ENCODE results near the gene HOXD9. TPM values are rescaled to one million over a fixed set of nuclear protein-coding genes. Genes with fewer than 3 reads are reported as not detected.

HOXD9 gene
- total RNA-seq, 2 experiments from 2014 or later: not detected

DNA sequence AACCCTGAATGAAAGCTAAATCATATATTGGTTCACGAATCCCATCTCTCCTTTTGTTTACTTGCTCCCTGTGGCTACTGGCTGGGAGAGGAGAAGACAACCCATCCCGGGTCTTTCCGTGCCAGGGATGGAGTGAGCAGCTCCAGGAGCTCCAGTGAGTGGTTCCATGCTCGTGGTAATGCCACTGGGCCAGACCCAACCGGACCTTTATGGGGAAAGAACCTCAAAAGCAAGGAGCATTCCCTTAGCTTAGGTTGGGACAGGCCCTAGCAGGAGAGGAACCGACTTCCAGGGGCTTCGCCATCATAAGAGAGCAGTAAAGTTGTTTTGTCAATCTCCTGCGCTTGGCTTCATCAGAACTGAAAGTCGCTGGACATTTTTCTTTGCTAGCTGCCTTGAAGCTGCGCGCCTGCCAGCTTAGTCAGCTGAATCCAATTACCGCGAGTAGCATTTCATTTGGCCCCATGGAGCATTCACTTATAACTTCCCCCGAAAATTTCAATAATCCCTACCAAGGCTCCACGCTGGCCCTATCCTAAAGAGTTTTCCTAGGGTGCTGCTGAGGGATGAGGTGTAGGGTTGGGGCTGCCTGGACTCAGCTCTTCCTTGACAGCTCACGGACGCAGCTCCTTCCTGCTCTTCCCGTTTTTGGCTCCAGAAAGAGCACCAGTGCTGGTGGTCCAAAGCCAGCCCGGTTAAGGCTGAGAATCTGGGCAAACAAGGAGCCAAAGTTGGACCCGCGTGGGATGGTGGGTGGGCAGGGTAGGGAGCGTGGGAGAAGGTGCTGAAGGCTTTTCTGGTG is 39.5 kb downstream of the HOXD9 start:
- Histone ChIP-seq H3K36me3 (ENCODE audit: insufficient read depth, low read length) (no peaks in the 10 kb centered on the region), H3K27ac (ENCODE audit: low read depth, low read length, poor library complexity, severe bottlenecking) (no peak overlapping the region), H2AFZ (ENCODE audit: low read length) (no peak overlapping the region), H3K4me2 (ENCODE audit: low read length) (no peak overlapping the region), H3K4me3 (ENCODE audit: low read depth, low read length, poor library complexity, severe bottlenecking) (no peak overlapping the region), H3K4me1 (ENCODE audit: insufficient read depth, low read length, poor library complexity, severe bottlenecking) (no peaks in the 10 kb centered on the region), H3K9me3 (ENCODE audit: low read length) (no peaks in the 10 kb centered on the region), H3K79me2 (ENCODE audit: insufficient read depth, low read depth, low read length) (no peaks in the 10 kb centered on the region), H3K9me2 (ENCODE audit: insufficient read depth, low read length) (no peaks in the 10 kb centered on the region), H4K20me1 (ENCODE audit: insufficient read depth, low read length) (no peaks in the 10 kb centered on the region)
- POLR2A ChIA-PET: interaction anchor here (0.6 kb wide), 1 partner anchor 160 kb away, joined by 3 read pairs; no protein-coding TSS in a partner anchor
- TF ChIP-seq, protein P1, sequence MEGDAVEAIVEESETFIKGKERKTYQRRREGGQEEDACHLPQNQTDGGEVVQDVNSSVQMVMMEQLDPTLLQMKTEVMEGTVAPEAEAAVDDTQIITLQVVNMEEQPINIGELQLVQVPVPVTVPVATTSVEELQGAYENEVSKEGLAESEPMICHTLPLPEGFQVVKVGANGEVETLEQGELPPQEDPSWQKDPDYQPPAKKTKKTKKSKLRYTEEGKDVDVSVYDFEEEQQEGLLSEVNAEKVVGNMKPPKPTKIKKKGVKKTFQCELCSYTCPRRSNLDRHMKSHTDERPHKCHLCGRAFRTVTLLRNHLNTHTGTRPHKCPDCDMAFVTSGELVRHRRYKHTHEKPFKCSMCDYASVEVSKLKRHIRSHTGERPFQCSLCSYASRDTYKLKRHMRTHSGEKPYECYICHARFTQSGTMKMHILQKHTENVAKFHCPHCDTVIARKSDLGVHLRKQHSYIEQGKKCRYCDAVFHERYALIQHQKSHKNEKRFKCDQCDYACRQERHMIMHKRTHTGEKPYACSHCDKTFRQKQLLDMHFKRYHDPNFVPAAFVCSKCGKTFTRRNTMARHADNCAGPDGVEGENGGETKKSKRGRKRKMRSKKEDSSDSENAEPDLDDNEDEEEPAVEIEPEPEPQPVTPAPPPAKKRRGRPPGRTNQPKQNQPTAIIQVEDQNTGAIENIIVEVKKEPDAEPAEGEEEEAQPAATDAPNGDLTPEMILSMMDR (conservative IDR thresholded peaks at IDR 0.05; ENCODE audit: low read length): no peak
- TF ChIP-seq EZH2phosphoT487 (IDR thresholded peaks at IDR 0.05; ENCODE audit: borderline replicate concordance, low read depth, low read length): no peak
- CTCF ChIA-PET (ENCODE audit: unreplicated experiment): interaction anchor here (1.0 kb wide), 1 partner anchor 35 kb away, joined by 3 read pairs; no protein-coding TSS in a partner anchor
- intact Hi-C loops (cut with micrococcal nuclease; ENCODE audit: unreplicated experiment): no loop called here
- no TSS peak for BruUV-seq (replicated peaks)
- no peak for DNase-seq (ENCODE audit: low spot score)

DNA sequence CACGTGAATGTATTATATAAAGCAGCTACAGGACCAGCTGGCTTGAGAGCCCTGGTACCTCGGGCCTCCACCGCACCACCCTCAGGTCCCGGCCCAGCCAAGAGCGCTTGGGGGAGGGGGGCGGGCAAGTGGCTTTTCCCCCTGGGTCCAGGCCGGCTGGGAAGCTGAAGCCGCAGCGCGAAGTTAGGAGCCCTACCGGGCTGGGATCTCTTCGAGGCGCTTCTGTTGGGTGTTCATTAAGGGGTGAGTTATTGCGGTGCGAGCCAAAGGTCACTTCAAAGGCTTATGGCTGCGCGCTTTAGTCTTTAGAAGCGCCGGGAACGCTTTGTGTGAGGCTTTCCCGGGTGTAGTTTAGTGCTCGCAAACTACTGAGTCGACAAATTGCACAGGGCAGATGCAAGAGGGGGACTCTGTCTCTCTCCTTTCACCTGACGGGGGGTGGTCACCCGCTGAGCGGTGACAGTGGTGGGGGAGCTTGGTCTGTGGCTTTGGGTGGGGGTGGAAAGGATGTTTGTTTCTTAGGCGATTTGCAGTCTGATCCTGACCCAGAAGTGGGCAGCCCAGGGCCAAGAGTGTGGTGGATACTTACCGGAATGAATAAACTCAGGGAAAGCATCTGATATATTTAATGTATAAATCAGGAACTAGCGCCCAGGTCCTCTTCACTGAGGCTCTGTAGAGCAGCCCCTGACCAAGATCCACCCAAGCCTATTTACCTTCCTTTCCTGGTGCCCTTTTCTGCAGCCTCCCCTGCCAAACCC is 40.6 kb downstream of the HOXD9 start:
- DNase-seq (ENCODE audit: low spot score): no peak
- no peaks in the 10 kb centered on the region for H3K9me3 ChIP-seq (ENCODE audit: low read length)
- no peak for TF ChIP-seq EZH2phosphoT487 (IDR thresholded peaks at IDR 0.05; ENCODE audit: borderline replicate concordance, low read depth, low read length)
- TF ChIP-seq, protein P1 (conservative IDR thresholded peaks at IDR 0.05; ENCODE audit: low read length): no peak
- H3K36me3 ChIP-seq (ENCODE audit: insufficient read depth, low read length): no peaks in the 10 kb centered on the region
- no peaks in the 10 kb centered on the region for H3K9me2 ChIP-seq (ENCODE audit: insufficient read depth, low read length)
- no peak overlapping the region for H3K27ac ChIP-seq (ENCODE audit: low read depth, low read length, poor library complexity, severe bottlenecking)
- no peak overlapping the region for H3K4me2 ChIP-seq (ENCODE audit: low read length)
- intact Hi-C loops (cut with micrococcal nuclease; ENCODE audit: unreplicated experiment): no loop called here
- H3K79me2 ChIP-seq (ENCODE audit: insufficient read depth, low read depth, low read length): no peaks in the 10 kb centered on the region
- no peaks in the 10 kb centered on the region for H3K4me1 ChIP-seq (ENCODE audit: insufficient read depth, low read length, poor library complexity, severe bottlenecking)
- H3K4me3 ChIP-seq (ENCODE audit: low read depth, low read length, poor library complexity, severe bottlenecking): no peak overlapping the region
- no TSS peak for BruUV-seq (replicated peaks)
- no peak overlapping the region for H2AFZ ChIP-seq (ENCODE audit: low read length)
- POLR2A ChIA-PET: no interaction called here
- no peaks in the 10 kb centered on the region for H4K20me1 ChIP-seq (ENCODE audit: insufficient read depth, low read length)
- CTCF ChIA-PET (ENCODE audit: unreplicated experiment): no interaction called here

DNA sequence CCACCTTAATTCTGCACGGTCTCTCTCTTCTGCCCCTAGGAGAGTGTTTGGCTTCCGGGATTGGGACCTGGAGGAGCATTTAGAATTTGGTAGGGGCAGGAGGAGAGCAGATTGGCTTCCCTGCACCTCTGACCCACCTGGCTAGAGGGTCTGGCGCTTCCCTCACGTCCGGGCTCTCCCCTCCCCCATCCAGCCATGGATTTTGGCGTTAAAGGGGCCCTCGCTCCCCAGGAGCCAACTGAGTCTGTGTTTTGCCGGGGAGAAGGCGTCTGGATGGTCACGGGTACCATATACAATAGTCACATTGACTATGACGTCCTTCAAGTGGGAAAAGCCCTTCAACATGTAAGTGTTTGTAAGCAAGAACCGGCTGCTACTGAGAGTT is 41.1 kb downstream of the HOXD9 start:
- H3K9me3 ChIP-seq (ENCODE audit: low read length): no peaks in the 10 kb centered on the region
- no peaks in the 10 kb centered on the region for H3K79me2 ChIP-seq (ENCODE audit: insufficient read depth, low read depth, low read length)
- no peak overlapping the region for H3K4me3 ChIP-seq (ENCODE audit: low read depth, low read length, poor library complexity, severe bottlenecking)
- no peak for DNase-seq (ENCODE audit: low spot score)
- no peak overlapping the region for H3K27ac ChIP-seq (ENCODE audit: low read depth, low read length, poor library complexity, severe bottlenecking)
- H3K4me2 ChIP-seq (ENCODE audit: low read length): no peak overlapping the region
- H2AFZ ChIP-seq (ENCODE audit: low read length): no peak overlapping the region
- no peaks in the 10 kb centered on the region for H3K36me3 ChIP-seq (ENCODE audit: insufficient read depth, low read length)
- H4K20me1 ChIP-seq (ENCODE audit: insufficient read depth, low read length): no peaks in the 10 kb centered on the region
- CTCF ChIA-PET (ENCODE audit: unreplicated experiment): no interaction called here
- H3K9me2 ChIP-seq (ENCODE audit: insufficient read depth, low read length): no peaks in the 10 kb centered on the region
- BruUV-seq (replicated peaks): no TSS peak
- intact Hi-C loops (cut with micrococcal nuclease; ENCODE audit: unreplicated experiment): no loop called here
- TF ChIP-seq, protein P1 (conservative IDR thresholded peaks at IDR 0.05; ENCODE audit: low read length): no peak
- TF ChIP-seq EZH2phosphoT487 (IDR thresholded peaks at IDR 0.05; ENCODE audit: borderline replicate concordance, low read depth, low read length): no peak
- H3K4me1 ChIP-seq (ENCODE audit: insufficient read depth, low read length, poor library complexity, severe bottlenecking): no peaks in the 10 kb centered on the region
- POLR2A ChIA-PET: no interaction called here
